Esophagus muscularis mucosa (tissue), 4 donors: ENCODE data around the gene MORN5. TPM values are rescaled to one million over a fixed set of nuclear protein-coding genes. Genes with fewer than 3 reads are reported as not detected.

Experiments used
- DNase-seq: peaks from one replicate; pipeline ENCODE4 v3.0.0-alpha.2; 2017; ENCODE audit errors: extremely low spot score
- H3K27ac ChIP-seq, 4 donors: fragments of 200-600 bp; sonication (generic); replicated peaks in 1 of 4; 1 replicate in 3 of 4; 2 replicates in 1 of 4; pipeline ENCODE4 v1.5.1; 2016 to 2019; ENCODE audit warnings: mild to moderate bottlenecking in 1 of 4
- H3K27me3 ChIP-seq, 4 donors: fragments of 200-600 bp; sonication (generic); one replicate each; pipeline versions ENCODE4 v1.5.1 to v1.6.0; 2016 to 2019
- H3K36me3 ChIP-seq, 4 donors: fragments of 200-600 bp; sonication (generic); one replicate each; pipeline ENCODE4 v1.5.1; 2016 to 2019
- H3K4me1 ChIP-seq, 4 donors: fragments of 200-600 bp; sonication (generic); one replicate each; pipeline ENCODE4 v1.5.1; 2016 to 2019
- H3K4me3 ChIP-seq, 4 donors: fragments of 200-600 bp; sonication (generic); 1 replicate in 2 of 4; 2 replicates in 2 of 4; pipeline ENCODE4 v1.5.1; 2016 to 2019; ENCODE audit warnings: mild to moderate bottlenecking in 4 of 4, moderate library complexity in 1 of 4
- H3K9me3 ChIP-seq, 4 donors: fragments of 200-600 bp; sonication (generic); 1 replicate in 3 of 4; 2 replicates in 1 of 4; pipeline ENCODE4 v1.5.1; 2016 to 2019
- CTCF ChIP-seq, 3 experiments: fragments of 200-600 bp in 2 of 3; fragments of 450-650 bp in 1 of 3; sonication (generic) in 2 of 3; IDR thresholded peaks; one replicate each; pipeline ENCODE4 v1.5.1; 2017 to 2019; ENCODE audit warnings: antibody characterized with exemption in 3 of 3, mild to moderate bottlenecking in 2 of 3, moderate library complexity in 1 of 3
- EP300 ChIP-seq: sonication (generic); formaldehyde crosslinking; IDR thresholded peaks from one replicate; pipeline ENCODE4 v1.6.1; 2017; ENCODE audit warnings: antibody characterized with exemption
- POLR2A ChIP-seq: fragments of 450-650 bp; IDR thresholded peaks from one replicate; pipeline ENCODE4 v1.6.1; 2017; ENCODE audit warnings: antibody characterized with exemption, moderate library complexity, mild to moderate bottlenecking, low read depth
- POLR2AphosphoS5 ChIP-seq, 2 donors: sonication (generic); formaldehyde crosslinking; IDR thresholded peaks; one replicate each; pipeline ENCODE4 v1.6.1; 2017; ENCODE audit warnings: antibody characterized with exemption in 2 of 2
- WGBS: methylation state at CpG from one replicate; pipeline ENCODE4 v1.1.5; 2018; 5-methylcytosine and 5-hydroxymethylcytosine counted together
- intact Hi-C: fragments of 100-400 bp; cut with DNase I; formaldehyde crosslinking; loops from one replicate; pipeline ENCODE4 v1.15.1; 2023
- total RNA-seq, 4 donors: library from RNA; depleted of rRNA; stranded (reverse); fragments of >200 nt; gene quantifications; one replicate each; pipeline versions ENCODE4 v1.1.0 to v1.2.1, GENCODE V29; 2016

MORN5 gene
- total RNA-seq, 4 donors from 2014 or later, result 3.9 to 5.8 TPM; not detected in 2

- 5% methylated on average over 26 of the region's 38 CpGs for WGBS
- no peak for DNase-seq
- intact Hi-C loops, result no loop called here
Measured at GRCh38 chr9:122228191-122228567, 68.5 kb downstream of the MORN5 start.

GRCh38 chr9:122228568-122229484, 69.1 kb downstream of the MORN5 start, which contains the start of gene LHX6:
LHX6 (minus strand) TSS chr9:122228957; CDS start chr9:122228740, 217 bp downstream.
- Histone ChIP-seq H3K9me3 (no peaks in the 10 kb centered on the region), H3K4me1 (peaks cover 27 to 38% (median 38%) of the 10 kb centered on the region in 4 donors), H3K27ac (peak within 1 kb of the TSS; percentile 21 to 36 (median 26)), H3K27me3 (peaks cover 0 to 77% (median 48%) of the 10 kb centered on the region in 4 donors), H3K4me3 (peak within 1 kb of the TSS; percentile 50 to 59 (median 52)), H3K36me3 (no peaks in the 10 kb centered on the region)
- no peak for TF ChIP-seq CTCF (IDR thresholded peaks at IDR 0.05)
- no peak for TF ChIP-seq EP300
- TF ChIP-seq POLR2A, result no peak
- no peak for TF ChIP-seq POLR2AphosphoS5 (IDR thresholded peaks at IDR 0.05)
- DNase-seq, result no peak
- intact Hi-C loops, result no loop called here
- WGBS, result 16% methylated on average over 16 of the region's 70 CpGs

More at GRCh38 chr9:122228191-122228567, 68.5 kb downstream of the MORN5 start:
- Histone ChIP-seq H3K36me3 (no peaks in the 10 kb centered on the region), H3K27ac (peak overlapping the region; percentile 21 to 36 (median 26)), H3K27me3 (peaks cover 0 to 84% (median 50%) of the 10 kb centered on the region in 4 donors), H3K4me1 (peaks cover 27 to 39% (median 38%) of the 10 kb centered on the region in 4 donors), H3K4me3 (peak overlapping the region; percentile 50 to 59 (median 52)), H3K9me3 (no peaks in the 10 kb centered on the region)
- no peak for TF ChIP-seq CTCF (IDR thresholded peaks at IDR 0.05)
- TF ChIP-seq EP300, result no peak
- no peak for TF ChIP-seq POLR2A
- no peak for TF ChIP-seq POLR2AphosphoS5 (IDR thresholded peaks at IDR 0.05)

- H3K4me1 ChIP-seq, result peaks cover 27 to 38% (median 38%) of the 10 kb centered on the region in 4 donors
- intact Hi-C loops, result no loop called here
- H3K4me3 ChIP-seq, result no peak overlapping the region
- peaks cover 0 to 71% (median 47%) of the 10 kb centered on the region in 4 donors for H3K27me3 ChIP-seq
- WGBS, result 64% methylated on average over 4 of the region's 4 CpGs
- no peak for TF ChIP-seq POLR2AphosphoS5 (IDR thresholded peaks at IDR 0.05)
- no peak for TF ChIP-seq POLR2A
- no peak overlapping the region for H3K27ac ChIP-seq
- no peaks in the 10 kb centered on the region for H3K36me3 ChIP-seq
- DNase-seq, result no peak
- no peaks in the 10 kb centered on the region for H3K9me3 ChIP-seq
Measured at GRCh38 chr9:122229485-122229837, 69.8 kb downstream of the MORN5 start.

GRCh38 chr9:122232796-122233306, 73.1 kb downstream of the MORN5 start:
- WGBS, result 88% methylated on average over 6 of the region's 6 CpGs
- intact Hi-C loops, result no loop called here
- peaks cover 0 to 37% (median 19%) of the 10 kb centered on the region in 4 donors for H3K27me3 ChIP-seq
- no peak overlapping the region for H3K27ac ChIP-seq
- TF ChIP-seq POLR2AphosphoS5 (IDR thresholded peaks at IDR 0.05) (no peak), POLR2A (no peak)
- DNase-seq, result no peak
- no peak overlapping the region for H3K4me3 ChIP-seq
- H3K4me1 ChIP-seq, result peaks cover 4 to 14% (median 13%) of the 10 kb centered on the region in 4 donors
- H3K36me3 ChIP-seq, result no peaks in the 10 kb centered on the region
- no peaks in the 10 kb centered on the region for H3K9me3 ChIP-seq

GRCh38 chr9:122234022-122234748, 74.5 kb downstream of the MORN5 start:
- peaks cover 0 to 24% (median 6%) of the 10 kb centered on the region in 4 donors for H3K27me3 ChIP-seq
- H3K4me1 ChIP-seq, result peaks cover 0 to under 1% (median 0%) of the 10 kb centered on the region in 4 donors
- TF ChIP-seq POLR2A (no peak), POLR2AphosphoS5 (IDR thresholded peaks at IDR 0.05) (no peak), CTCF (IDR thresholded peaks at IDR 0.05) (no peak)
- 84% methylated on average over 7 of the region's 7 CpGs for WGBS
- no peak overlapping the region for H3K4me3 ChIP-seq
- peaks cover 0 to 12% (median 4%) of the 10 kb centered on the region in 4 donors for H3K36me3 ChIP-seq
- H3K27ac ChIP-seq, result no peak overlapping the region
- DNase-seq, result peak; percentile 86
- intact Hi-C loops, result no loop called here
- H3K9me3 ChIP-seq, result no peaks in the 10 kb centered on the region
